B cell (primary cell): ENCODE results near the gene HEXD.

Source experiments
- EZH2 ChIP-seq: IDR thresholded peaks from 2 replicates; pipeline ENCODE4 v1.6.1; 2012; ENCODE audit warnings: borderline replicate concordance, low read depth, mild to moderate bottlenecking, moderate library complexity, low read length; ENCODE audit not compliant: insufficient read depth, poor library complexity, severe bottlenecking
- TF ChIP-seq, protein P1 (sequence below): fragments of 200-600 bp; IDR thresholded peaks from one replicate; pipeline ENCODE4 v1.8.0; 2022; ENCODE audit warnings: antibody characterized with exemption, mild to moderate bottlenecking

GRCh38 chr17:82406131-82406671 lies 11.9 kb upstream of the HEXD start:
- TF ChIP-seq EZH2, result no peak
- TF ChIP-seq, protein P1, sequence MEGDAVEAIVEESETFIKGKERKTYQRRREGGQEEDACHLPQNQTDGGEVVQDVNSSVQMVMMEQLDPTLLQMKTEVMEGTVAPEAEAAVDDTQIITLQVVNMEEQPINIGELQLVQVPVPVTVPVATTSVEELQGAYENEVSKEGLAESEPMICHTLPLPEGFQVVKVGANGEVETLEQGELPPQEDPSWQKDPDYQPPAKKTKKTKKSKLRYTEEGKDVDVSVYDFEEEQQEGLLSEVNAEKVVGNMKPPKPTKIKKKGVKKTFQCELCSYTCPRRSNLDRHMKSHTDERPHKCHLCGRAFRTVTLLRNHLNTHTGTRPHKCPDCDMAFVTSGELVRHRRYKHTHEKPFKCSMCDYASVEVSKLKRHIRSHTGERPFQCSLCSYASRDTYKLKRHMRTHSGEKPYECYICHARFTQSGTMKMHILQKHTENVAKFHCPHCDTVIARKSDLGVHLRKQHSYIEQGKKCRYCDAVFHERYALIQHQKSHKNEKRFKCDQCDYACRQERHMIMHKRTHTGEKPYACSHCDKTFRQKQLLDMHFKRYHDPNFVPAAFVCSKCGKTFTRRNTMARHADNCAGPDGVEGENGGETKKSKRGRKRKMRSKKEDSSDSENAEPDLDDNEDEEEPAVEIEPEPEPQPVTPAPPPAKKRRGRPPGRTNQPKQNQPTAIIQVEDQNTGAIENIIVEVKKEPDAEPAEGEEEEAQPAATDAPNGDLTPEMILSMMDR, result no peak
